Glomerular visceral epithelial cell (primary cell): ENCODE results near the gene SVOPL.
"Not testable (repeated sequence)": the region's sequence is repeated elsewhere in the genome, so short reads cannot be mapped to it uniquely, and the experiment has no call there.

Experiments used
- DNase-seq: peaks from one replicate; pipeline ENCODE4 v3.0.0-alpha.2; 2016; ENCODE audit errors: extremely low spot score

Gene SVOPL

GRCh38 chr7:138701537-138701923 lies 368 bp upstream of the SVOPL start:
- DNase-seq: no peak

- DNase-seq: no peak
Observed at GRCh38 chr7:138699661-138700060, 1.5 kb downstream of the SVOPL start.

GRCh38 chr7:138698281-138698680 lies 2.9 kb downstream of the SVOPL start:
- DNase-seq: no peak

- no peak for DNase-seq
Observed at GRCh38 chr7:138697535-138698182, 3.5 kb downstream of the SVOPL start.

GRCh38 chr7:138695776-138696175 lies 5.4 kb downstream of the SVOPL start:
- DNase-seq: not testable (repeated sequence)

GRCh38 chr7:138695106-138695505 lies 6.1 kb downstream of the SVOPL start:
- no peak for DNase-seq

GRCh38 chr7:138691178-138691577 lies 10.0 kb downstream of the SVOPL start:
- DNase-seq: no peak

- no peak for DNase-seq
Observed at GRCh38 chr7:138690495-138690894, 10.7 kb downstream of the SVOPL start.

GRCh38 chr7:138688037-138688436 lies 13.1 kb downstream of the SVOPL start:
- DNase-seq: not testable (repeated sequence)

- DNase-seq: peak; percentile 43
Observed at GRCh38 chr7:138684340-138684739, 16.8 kb downstream of the SVOPL start.

- no peak for DNase-seq
Observed at GRCh38 chr7:138679793-138680192, 21.4 kb downstream of the SVOPL start.

- no peak for DNase-seq
Observed at GRCh38 chr7:138670594-138670993, 30.6 kb downstream of the SVOPL start.

- DNase-seq: no peak
Observed at GRCh38 chr7:138669364-138669763, 31.8 kb downstream of the SVOPL start.

GRCh38 chr7:138668946-138669345 lies 32.2 kb downstream of the SVOPL start:
- DNase-seq: no peak

GRCh38 chr7:138668229-138668596 lies 32.9 kb downstream of the SVOPL start:
- DNase-seq: no peak

GRCh38 chr7:138667535-138668228 lies 33.5 kb downstream of the SVOPL start:
- DNase-seq: no peak

GRCh38 chr7:138666385-138666784 lies 34.8 kb downstream of the SVOPL start:
- no peak for DNase-seq

GRCh38 chr7:138665669-138666140 lies 35.5 kb downstream of the SVOPL start:
- no peak for DNase-seq

GRCh38 chr7:138665249-138665648 lies 35.9 kb downstream of the SVOPL start:
- no peak for DNase-seq

GRCh38 chr7:138663725-138664710 lies 37.1 kb downstream of the SVOPL start:
- DNase-seq: peak; percentile 12

- no peak for DNase-seq
Observed at GRCh38 chr7:138662991-138663320, 38.2 kb downstream of the SVOPL start.
